Caco-2 (cell line): Measurements from ENCODE around the gene CFAP141. TPM values are rescaled to one million over a fixed set of nuclear protein-coding genes. Genes with fewer than 3 reads are reported as not detected.

Source experiments
- BruUV-seq: library from RNA; stranded (reverse); fragments of 400-500 nt; replicated peaks from 2 replicates; lab custom pipeline; 2021; lab: Mats Ljungman, UMichigan
- CTCF ChIA-PET: fragments of 300-600 bp; sonication (Branson Sonifier 250); formaldehyde crosslinking; loops from one replicate; lab custom pipeline; 2022; ENCODE audit warnings: antibody characterized with exemption; lab: Charles Lee
- POLR2A ChIA-PET: fragments of 300-600 bp; sonication (Branson Sonifier 250); formaldehyde crosslinking; loops from one replicate; lab custom pipeline; 2022; ENCODE audit warnings: antibody characterized with exemption; lab: Charles Lee
- DNase-seq, 2 experiments: peaks; one replicate each; pipeline versions ENCODE4 v3.0.0 to v3.0.0-alpha.2; 2020 to 2022
- H3K27me3 ChIP-seq: replicated peaks from 2 replicates; pipeline ENCODE4 v1.6.0; 2011; ENCODE audit warnings: low read length; ENCODE audit not compliant: control insufficient read depth, insufficient read depth
- H3K36me3 ChIP-seq: 2 replicates; pipeline ENCODE4 v1.5.1; 2011; ENCODE audit warnings: low read length; ENCODE audit not compliant: control insufficient read depth, insufficient read depth
- H3K4me1 ChIP-seq: fragments of 250-450 bp; sonication (Bioruptor Pico); 2 replicates; pipeline ENCODE4 v1.5.1; 2020; ENCODE audit warnings: mild to moderate bottlenecking
- H3K4me3 ChIP-seq: 2 replicates; pipeline ENCODE4 v1.5.1; 2011; ENCODE audit warnings: low read depth, mild to moderate bottlenecking, control low read depth, low read length
- H3K9me3 ChIP-seq: fragments of 250-450 bp; sonication (Bioruptor Pico); 2 replicates; pipeline ENCODE4 v1.5.1; 2020; ENCODE audit warnings: mild to moderate bottlenecking, moderate library complexity
- H3K27ac Mint-ChIP-seq: one replicate; pipeline ENCODE4 v1.8.0; 2022; ENCODE audit warnings: mixed read lengths; ENCODE audit not compliant: unreplicated experiment
- H3K27me3 Mint-ChIP-seq: one replicate; pipeline ENCODE4 v1.8.0; 2022; ENCODE audit warnings: mixed read lengths; ENCODE audit not compliant: insufficient read depth, unreplicated experiment
- H3K36me3 Mint-ChIP-seq: one replicate; pipeline ENCODE4 v1.8.0; 2022; ENCODE audit warnings: mild to moderate bottlenecking, mixed read lengths; ENCODE audit not compliant: insufficient read depth, unreplicated experiment
- H3K4me1 Mint-ChIP-seq: one replicate; pipeline ENCODE4 v1.8.0; 2022; ENCODE audit warnings: low read depth, mixed read lengths; ENCODE audit not compliant: unreplicated experiment
- H3K4me3 Mint-ChIP-seq: one replicate; pipeline ENCODE4 v1.8.0; 2022; ENCODE audit warnings: mild to moderate bottlenecking, moderate library complexity, mixed read lengths; ENCODE audit not compliant: unreplicated experiment
- H3K9me3 Mint-ChIP-seq: one replicate; pipeline ENCODE4 v1.8.0; 2022; ENCODE audit warnings: mixed read lengths; ENCODE audit not compliant: unreplicated experiment
- intact Hi-C: fragments of 100-400 bp; cut with micrococcal nuclease; formaldehyde crosslinking; loops from one replicate; pipeline ENCODE4 v1.10.0; 2022; ENCODE audit not compliant: unreplicated experiment
- total RNA-seq: library from RNA; stranded (reverse); gene quantifications from 2 replicates; pipeline ENCODE4 v1.2.3, GENCODE V29; 2022
- TF ChIP-seq, protein P1 (sequence below), 2 experiments: fragments of 200-600 bp in 1 of 2; IDR thresholded peaks; 1 replicate in 1 of 2; 2 replicates in 1 of 2; pipeline versions ENCODE4 v1.5.1 to v1.8.0; 2011 to 2022; ENCODE audit warnings: antibody characterized with exemption in 1 of 2, control low read depth in 1 of 2, inconsistent platforms in 1 of 2, low read depth in 1 of 2, low read length in 1 of 2, mild to moderate bottlenecking in 1 of 2, moderate library complexity in 1 of 2; ENCODE audit not compliant: insufficient read depth in 1 of 2, severe bottlenecking in 1 of 2, unreplicated experiment in 1 of 2

Gene CFAP141
- total RNA-seq, 1 experiment from 2014 or later = not detected

DNA sequence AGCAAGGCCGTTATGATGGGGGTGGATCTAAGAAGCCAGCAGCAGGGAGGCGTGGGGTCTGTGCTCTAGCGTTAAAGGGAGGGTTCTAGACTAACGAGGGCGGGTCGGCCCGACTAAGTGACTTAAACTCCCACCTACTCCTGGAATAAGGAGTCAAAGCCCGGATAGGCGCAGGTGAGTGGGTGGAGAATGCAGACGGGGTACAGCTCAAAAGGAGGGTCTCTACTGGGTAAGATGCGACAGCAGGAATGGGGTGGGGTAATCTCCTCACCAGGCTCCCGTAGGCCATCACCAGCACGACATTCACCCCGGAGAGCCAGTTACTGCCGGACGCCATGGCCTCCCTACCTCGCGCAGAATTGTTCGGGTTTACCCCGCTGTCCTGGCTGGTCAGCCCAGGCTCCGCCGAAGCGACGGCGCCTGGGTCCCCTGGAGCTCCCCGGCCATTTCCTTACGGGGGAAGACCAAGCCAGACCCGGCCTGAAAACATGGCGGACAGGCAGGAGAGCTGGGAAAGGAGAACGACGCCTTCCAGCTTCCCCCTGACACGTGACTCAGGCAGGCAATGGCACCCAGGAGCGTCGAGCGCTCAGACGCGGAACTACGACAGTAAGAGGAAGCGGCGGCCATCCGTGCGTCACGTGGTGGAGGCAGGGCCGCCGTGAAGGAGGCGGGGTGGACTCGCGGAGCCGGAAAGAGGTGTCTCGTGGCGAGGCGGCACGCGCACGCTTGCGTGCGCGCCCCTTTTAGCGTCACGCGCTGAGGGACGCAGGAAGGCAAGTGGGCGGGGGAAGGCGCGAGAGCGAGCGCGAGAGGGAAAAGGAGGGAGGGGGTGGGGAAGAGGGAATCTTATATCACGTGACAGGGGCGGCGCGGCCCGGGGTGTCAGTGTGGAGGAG lies 14.2 kb upstream of the CFAP141 start, which contains the start of gene UBAP2L:
Gene UBAP2L, plus strand, starts transcription at position 885 of the 899 bp plus-strand sequence. CDS start 4,169 bp downstream, outside the sequence.
- peak; percentile 99 for DNase-seq
- TF ChIP-seq, protein P1, sequence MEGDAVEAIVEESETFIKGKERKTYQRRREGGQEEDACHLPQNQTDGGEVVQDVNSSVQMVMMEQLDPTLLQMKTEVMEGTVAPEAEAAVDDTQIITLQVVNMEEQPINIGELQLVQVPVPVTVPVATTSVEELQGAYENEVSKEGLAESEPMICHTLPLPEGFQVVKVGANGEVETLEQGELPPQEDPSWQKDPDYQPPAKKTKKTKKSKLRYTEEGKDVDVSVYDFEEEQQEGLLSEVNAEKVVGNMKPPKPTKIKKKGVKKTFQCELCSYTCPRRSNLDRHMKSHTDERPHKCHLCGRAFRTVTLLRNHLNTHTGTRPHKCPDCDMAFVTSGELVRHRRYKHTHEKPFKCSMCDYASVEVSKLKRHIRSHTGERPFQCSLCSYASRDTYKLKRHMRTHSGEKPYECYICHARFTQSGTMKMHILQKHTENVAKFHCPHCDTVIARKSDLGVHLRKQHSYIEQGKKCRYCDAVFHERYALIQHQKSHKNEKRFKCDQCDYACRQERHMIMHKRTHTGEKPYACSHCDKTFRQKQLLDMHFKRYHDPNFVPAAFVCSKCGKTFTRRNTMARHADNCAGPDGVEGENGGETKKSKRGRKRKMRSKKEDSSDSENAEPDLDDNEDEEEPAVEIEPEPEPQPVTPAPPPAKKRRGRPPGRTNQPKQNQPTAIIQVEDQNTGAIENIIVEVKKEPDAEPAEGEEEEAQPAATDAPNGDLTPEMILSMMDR (IDR thresholded peaks at IDR 0.05; ENCODE audit: insufficient read depth in 1 of 2, low read depth in 1 of 2, low read length in 1 of 2, severe bottlenecking in 1 of 2, unreplicated experiment in 1 of 2) = no peak
- H3K27me3 ChIP-seq = no peaks in the 10 kb centered on the region
- H3K4me3 ChIP-seq = peak within 1 kb of the TSS; percentile 97
- no peaks in the 10 kb centered on the region for H3K9me3 Mint-ChIP-seq
- H3K4me3 Mint-ChIP-seq = peak within 1 kb of the TSS; percentile 94
- peaks cover 31% of the 10 kb centered on the region for H3K4me1 ChIP-seq
- no TSS peak for BruUV-seq
- peak within 1 kb of the TSS; percentile 99 for H3K27ac Mint-ChIP-seq
- H3K4me1 Mint-ChIP-seq = peaks cover 15% of the 10 kb centered on the region
- peaks cover 65% of the 10 kb centered on the region for H3K36me3 Mint-ChIP-seq
- POLR2A ChIA-PET = interaction anchor here (0.5 to 1.5 kb wide), 11 partner anchors 21 to 741 kb away, joined by 3 to 6 read pairs (median 4); partner anchors contain the start of genes CREB3L4 and TPM3
- H3K36me3 ChIP-seq = peaks cover 4% of the 10 kb centered on the region; the same call in 1 of the 2 replicates
- CTCF ChIA-PET = interaction anchor here (0.5 to 1.1 kb wide), 5 partner anchors 21 to 252 kb away, joined by 3 to 9 read pairs (median 4); no protein-coding TSS in a partner anchor
- no peaks in the 10 kb centered on the region for H3K27me3 Mint-ChIP-seq
- no peaks in the 10 kb centered on the region for H3K9me3 ChIP-seq
- intact Hi-C loops = loop anchor here (1.0 kb wide), 1 partner anchor 34 kb away; no protein-coding TSS in a partner anchor

DNA sequence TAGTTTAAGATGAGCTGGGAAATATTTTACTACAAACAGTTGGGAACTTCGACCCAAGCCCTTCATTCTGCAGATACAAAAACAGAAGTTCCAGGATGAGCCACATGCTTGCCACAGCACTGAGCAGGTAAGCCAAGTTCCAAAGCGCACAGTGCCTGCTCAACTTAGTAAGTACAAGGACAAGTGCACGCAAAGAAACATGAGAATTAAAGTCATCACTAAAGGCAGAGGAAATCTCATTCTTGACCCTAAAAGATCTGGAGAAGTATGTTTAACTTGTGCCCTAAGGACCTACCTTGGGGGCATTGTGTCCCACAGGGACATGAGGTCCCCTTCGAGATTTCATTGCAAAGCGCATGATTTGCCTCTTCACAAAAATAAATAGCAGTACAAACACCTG lies 13.4 kb upstream of the CFAP141 start:
- peaks cover 4% of the 10 kb centered on the region; the same call in 1 of the 2 replicates for H3K36me3 ChIP-seq
- H3K9me3 ChIP-seq = no peaks in the 10 kb centered on the region
- TSS peak; percentile 64 for BruUV-seq
- POLR2A ChIA-PET = interaction anchor here (1.0 kb wide), 1 partner anchor 33 kb away, joined by 4 read pairs; no protein-coding TSS in a partner anchor
- Mint-ChIP-seq H3K9me3 (no peaks in the 10 kb centered on the region), H3K4me3 (peak overlapping the region; percentile 94), H3K4me1 (peaks cover 16% of the 10 kb centered on the region), H3K27me3 (no peaks in the 10 kb centered on the region), H3K27ac (peak overlapping the region; percentile 99), H3K36me3 (peaks cover 62% of the 10 kb centered on the region)
- no peaks in the 10 kb centered on the region for H3K27me3 ChIP-seq
- intact Hi-C loops = no loop called here
- DNase-seq = peak in 1 of 2 experiments; percentile 11
- peak overlapping the region; percentile 68 for H3K4me3 ChIP-seq
- TF ChIP-seq, protein P1 (IDR thresholded peaks at IDR 0.05; ENCODE audit: insufficient read depth in 1 of 2, low read depth in 1 of 2, low read length in 1 of 2, severe bottlenecking in 1 of 2, unreplicated experiment in 1 of 2) = no peak
- H3K4me1 ChIP-seq = peaks cover 34% of the 10 kb centered on the region
- CTCF ChIA-PET = no interaction called here

GRCh38 chr1:154218545-154218944 lies 12.4 kb upstream of the CFAP141 start:
- Mint-ChIP-seq H3K36me3 (peaks cover 72% of the 10 kb centered on the region), H3K27me3 (no peaks in the 10 kb centered on the region), H3K27ac (peak overlapping the region; percentile 99), H3K4me1 (peaks cover 20% of the 10 kb centered on the region), H3K4me3 (peak overlapping the region; percentile 94), H3K9me3 (no peaks in the 10 kb centered on the region)
- TF ChIP-seq, protein P1 (IDR thresholded peaks at IDR 0.05; ENCODE audit: insufficient read depth in 1 of 2, low read depth in 1 of 2, low read length in 1 of 2, severe bottlenecking in 1 of 2, unreplicated experiment in 1 of 2) = no peak
- intact Hi-C loops = no loop called here
- POLR2A ChIA-PET = interaction anchor here (0.6 kb wide), 1 partner anchor 18 kb away, joined by 3 read pairs; no protein-coding TSS in a partner anchor
- Histone ChIP-seq H3K4me1 (peaks cover 36% of the 10 kb centered on the region), H3K27me3 (no peaks in the 10 kb centered on the region), H3K9me3 (no peaks in the 10 kb centered on the region), H3K4me3 (no peak overlapping the region), H3K36me3 (peaks cover 6% of the 10 kb centered on the region; the same call in 1 of the 2 replicates)
- CTCF ChIA-PET = no interaction called here
- DNase-seq = no peak
- no TSS peak for BruUV-seq
